H1 (cell line): ENCODE measurements around the gene MYO7B. TPM values are rescaled to one million over a fixed set of nuclear protein-coding genes. Genes with fewer than 3 reads are reported as not detected.

Experiments
- EZH2 ChIP-seq: fragments of 200-600 bp; sonication (generic); IDR thresholded peaks from 2 replicates; pipeline ENCODE4 v1.7.1; 2012; ENCODE audit warnings: low read depth, mild to moderate bottlenecking, moderate library complexity, low read length, inconsistent platforms; ENCODE audit not compliant: severe bottlenecking
- MAFK ChIP-seq: IDR thresholded peaks from 2 replicates; pipeline ENCODE4 v1.6.1; 2012; ENCODE audit warnings: low read depth, mild to moderate bottlenecking, improper control_type of control experiment, low read length
- polyA plus RNA-seq, 7 experiments: library from polyadenylated mRNA; depleted of rRNA in 3 of 7; stranded (reverse) in 5 of 7; unstranded in 2 of 7; fragments of >200 nt in 5 of 7; fragments of 200-250 nt in 2 of 7; gene quantifications; 1 replicate in 5 of 7; 2 replicates in 1 of 7; 4 replicates in 1 of 7; pipeline versions ENCODE4 v1.2.1 to v1.2.3, GENCODE V29; 2011 to 2013; ENCODE audit warnings: missing spikeins in 2 of 7, mixed read lengths in 2 of 7
- total RNA-seq: library from RNA; stranded (reverse); fragmentation: NEBNext Ultra II Directional; extraction: Animal tissue kit (Norgen Biotek cat#: 25700); gene quantifications from 2 replicates; pipeline ENCODE4 v1.2.1, GENCODE V29; 2021
- TF ChIP-seq, protein P1 (sequence below): fragments of 300-600 bp; sonication (generic); IDR thresholded peaks from 2 replicates; pipeline ENCODE4 v1.7.1; 2012; ENCODE audit warnings: low read length, moderate library complexity, mild to moderate bottlenecking, inconsistent platforms; ENCODE audit not compliant: insufficient replicate concordance

MYO7B gene
- total and polyA plus RNA-seq, 2 of the 8 experiments (the other 6 are each of a cell fraction or from before 2014, with no cell fraction given) = not detected

DNA sequence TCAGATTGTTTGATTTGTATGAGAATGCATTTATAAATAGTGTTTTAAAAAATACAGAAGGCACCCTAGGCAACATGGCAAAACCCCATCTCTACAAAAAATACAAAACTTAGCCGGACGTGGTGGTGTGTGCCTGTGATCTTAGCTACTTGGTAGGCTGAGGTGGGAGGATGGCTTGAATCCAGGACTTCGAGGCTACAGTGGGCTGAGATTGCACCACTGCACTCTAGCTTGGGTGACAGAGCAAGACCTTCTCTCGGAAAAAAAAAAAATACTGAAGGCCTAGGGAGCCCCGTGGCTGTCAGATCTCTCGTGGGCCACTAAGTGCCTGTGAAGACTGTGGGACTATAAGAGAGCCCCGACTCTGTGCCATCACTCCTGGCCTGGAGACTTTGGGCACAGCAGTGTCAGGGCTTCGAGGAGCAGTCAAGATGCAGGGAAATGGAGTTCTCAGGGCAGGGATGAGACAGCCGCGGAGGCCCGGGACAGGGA lies 40.5 kb downstream of the MYO7B start (continued):
- TF ChIP-seq, protein P1, sequence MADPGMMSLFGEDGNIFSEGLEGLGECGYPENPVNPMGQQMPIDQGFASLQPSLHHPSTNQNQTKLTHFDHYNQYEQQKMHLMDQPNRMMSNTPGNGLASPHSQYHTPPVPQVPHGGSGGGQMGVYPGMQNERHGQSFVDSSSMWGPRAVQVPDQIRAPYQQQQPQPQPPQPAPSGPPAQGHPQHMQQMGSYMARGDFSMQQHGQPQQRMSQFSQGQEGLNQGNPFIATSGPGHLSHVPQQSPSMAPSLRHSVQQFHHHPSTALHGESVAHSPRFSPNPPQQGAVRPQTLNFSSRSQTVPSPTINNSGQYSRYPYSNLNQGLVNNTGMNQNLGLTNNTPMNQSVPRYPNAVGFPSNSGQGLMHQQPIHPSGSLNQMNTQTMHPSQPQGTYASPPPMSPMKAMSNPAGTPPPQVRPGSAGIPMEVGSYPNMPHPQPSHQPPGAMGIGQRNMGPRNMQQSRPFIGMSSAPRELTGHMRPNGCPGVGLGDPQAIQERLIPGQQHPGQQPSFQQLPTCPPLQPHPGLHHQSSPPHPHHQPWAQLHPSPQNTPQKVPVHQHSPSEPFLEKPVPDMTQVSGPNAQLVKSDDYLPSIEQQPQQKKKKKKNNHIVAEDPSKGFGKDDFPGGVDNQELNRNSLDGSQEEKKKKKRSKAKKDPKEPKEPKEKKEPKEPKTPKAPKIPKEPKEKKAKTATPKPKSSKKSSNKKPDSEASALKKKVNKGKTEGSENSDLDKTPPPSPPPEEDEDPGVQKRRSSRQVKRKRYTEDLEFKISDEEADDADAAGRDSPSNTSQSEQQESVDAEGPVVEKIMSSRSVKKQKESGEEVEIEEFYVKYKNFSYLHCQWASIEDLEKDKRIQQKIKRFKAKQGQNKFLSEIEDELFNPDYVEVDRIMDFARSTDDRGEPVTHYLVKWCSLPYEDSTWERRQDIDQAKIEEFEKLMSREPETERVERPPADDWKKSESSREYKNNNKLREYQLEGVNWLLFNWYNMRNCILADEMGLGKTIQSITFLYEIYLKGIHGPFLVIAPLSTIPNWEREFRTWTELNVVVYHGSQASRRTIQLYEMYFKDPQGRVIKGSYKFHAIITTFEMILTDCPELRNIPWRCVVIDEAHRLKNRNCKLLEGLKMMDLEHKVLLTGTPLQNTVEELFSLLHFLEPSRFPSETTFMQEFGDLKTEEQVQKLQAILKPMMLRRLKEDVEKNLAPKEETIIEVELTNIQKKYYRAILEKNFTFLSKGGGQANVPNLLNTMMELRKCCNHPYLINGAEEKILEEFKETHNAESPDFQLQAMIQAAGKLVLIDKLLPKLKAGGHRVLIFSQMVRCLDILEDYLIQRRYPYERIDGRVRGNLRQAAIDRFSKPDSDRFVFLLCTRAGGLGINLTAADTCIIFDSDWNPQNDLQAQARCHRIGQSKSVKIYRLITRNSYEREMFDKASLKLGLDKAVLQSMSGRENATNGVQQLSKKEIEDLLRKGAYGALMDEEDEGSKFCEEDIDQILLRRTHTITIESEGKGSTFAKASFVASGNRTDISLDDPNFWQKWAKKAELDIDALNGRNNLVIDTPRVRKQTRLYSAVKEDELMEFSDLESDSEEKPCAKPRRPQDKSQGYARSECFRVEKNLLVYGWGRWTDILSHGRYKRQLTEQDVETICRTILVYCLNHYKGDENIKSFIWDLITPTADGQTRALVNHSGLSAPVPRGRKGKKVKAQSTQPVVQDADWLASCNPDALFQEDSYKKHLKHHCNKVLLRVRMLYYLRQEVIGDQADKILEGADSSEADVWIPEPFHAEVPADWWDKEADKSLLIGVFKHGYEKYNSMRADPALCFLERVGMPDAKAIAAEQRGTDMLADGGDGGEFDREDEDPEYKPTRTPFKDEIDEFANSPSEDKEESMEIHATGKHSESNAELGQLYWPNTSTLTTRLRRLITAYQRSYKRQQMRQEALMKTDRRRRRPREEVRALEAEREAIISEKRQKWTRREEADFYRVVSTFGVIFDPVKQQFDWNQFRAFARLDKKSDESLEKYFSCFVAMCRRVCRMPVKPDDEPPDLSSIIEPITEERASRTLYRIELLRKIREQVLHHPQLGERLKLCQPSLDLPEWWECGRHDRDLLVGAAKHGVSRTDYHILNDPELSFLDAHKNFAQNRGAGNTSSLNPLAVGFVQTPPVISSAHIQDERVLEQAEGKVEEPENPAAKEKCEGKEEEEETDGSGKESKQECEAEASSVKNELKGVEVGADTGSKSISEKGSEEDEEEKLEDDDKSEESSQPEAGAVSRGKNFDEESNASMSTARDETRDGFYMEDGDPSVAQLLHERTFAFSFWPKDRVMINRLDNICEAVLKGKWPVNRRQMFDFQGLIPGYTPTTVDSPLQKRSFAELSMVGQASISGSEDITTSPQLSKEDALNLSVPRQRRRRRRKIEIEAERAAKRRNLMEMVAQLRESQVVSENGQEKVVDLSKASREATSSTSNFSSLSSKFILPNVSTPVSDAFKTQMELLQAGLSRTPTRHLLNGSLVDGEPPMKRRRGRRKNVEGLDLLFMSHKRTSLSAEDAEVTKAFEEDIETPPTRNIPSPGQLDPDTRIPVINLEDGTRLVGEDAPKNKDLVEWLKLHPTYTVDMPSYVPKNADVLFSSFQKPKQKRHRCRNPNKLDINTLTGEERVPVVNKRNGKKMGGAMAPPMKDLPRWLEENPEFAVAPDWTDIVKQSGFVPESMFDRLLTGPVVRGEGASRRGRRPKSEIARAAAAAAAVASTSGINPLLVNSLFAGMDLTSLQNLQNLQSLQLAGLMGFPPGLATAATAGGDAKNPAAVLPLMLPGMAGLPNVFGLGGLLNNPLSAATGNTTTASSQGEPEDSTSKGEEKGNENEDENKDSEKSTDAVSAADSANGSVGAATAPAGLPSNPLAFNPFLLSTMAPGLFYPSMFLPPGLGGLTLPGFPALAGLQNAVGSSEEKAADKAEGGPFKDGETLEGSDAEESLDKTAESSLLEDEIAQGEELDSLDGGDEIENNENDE = no peak
- TF ChIP-seq EZH2 = no peak
- no peak for TF ChIP-seq MAFK
